HL-60/S4 (cell line): ENCODE data around the gene OSER1.

Experiments
- in situ Hi-C: fragments of 300-500 bp; cut with MboI; formaldehyde crosslinking; loops from 2 replicates; pipeline ENCODE4 v1.14.3; 2022; ENCODE audit warnings: low sequenced_read_pairs

The OSER1 gene

DNA sequence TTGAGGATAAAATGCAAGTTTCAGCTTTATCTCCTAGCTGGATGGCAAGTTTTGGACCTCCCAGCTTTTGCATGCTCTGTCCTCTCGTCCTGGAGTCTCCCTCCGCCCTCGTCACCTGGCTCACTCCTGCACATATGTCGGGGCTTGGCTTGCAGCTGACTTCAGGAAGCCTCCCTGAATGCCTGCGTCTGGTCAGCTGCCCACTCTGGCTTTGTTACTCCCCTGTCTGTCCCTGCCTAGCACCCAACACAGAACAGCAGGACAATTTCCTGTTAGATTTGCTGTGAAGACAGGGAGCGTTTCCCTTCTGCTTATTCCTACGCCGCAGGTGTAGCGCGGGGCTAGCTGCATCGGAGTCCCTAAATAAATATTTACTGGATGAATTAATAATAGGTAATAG lies 29.0 kb downstream of the OSER1 start:
- in situ Hi-C loops = no loop called here

DNA sequence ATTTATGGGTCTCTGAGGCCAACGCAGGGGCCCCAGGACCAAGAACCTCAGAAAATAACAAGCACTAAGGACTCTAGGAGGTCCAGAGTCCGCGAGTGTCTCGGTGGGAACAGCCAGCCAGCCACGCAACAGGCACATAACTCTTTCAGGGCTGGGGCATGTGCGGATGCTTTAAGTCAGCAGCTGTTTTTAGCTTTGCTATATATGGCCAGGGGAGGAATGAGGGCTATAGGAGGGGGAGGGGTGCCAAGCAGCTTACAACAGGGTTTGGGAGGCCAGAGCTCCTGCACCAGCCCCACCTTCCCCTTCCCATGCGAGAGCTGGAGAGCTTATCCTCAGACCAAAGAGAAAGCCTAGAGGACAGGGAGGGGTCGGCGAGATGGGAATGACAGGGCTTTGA lies 29.8 kb downstream of the OSER1 start:
- in situ Hi-C loops = no loop called here

DNA sequence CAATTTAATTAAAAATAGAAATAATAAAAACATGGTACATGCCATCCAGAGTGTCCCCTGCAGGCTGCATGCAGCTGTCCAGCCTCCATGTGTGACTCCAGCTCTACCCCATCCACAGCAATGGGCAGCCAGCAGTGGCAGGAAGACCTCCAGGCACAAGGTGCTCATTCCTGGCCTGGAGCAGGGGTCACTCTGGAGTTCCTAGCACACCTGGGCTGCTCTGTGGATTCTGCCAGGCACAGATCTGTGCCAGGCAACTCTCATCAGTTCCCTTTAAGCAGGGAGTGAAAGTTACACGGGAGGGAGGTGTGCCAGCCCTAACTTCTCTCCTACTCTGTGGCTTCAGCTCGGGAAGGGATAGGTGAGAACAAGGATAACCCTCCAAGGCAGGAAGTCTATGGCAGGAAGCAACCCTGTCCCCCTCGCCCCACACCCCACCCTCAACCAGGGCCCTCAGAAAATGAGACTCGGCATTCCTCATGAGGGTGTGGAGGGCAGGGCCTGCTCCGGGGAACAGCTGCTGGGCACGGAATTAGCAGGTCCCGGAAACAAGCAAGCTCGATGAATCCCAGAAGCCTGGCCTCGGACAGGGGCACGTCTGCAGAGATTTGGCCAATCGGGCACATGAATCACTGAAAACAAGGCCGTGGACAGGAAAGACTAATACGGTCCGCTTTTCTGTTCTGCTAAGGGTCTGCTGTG lies 33.6 kb downstream of the OSER1 start:
- in situ Hi-C loops = no loop called here

DNA sequence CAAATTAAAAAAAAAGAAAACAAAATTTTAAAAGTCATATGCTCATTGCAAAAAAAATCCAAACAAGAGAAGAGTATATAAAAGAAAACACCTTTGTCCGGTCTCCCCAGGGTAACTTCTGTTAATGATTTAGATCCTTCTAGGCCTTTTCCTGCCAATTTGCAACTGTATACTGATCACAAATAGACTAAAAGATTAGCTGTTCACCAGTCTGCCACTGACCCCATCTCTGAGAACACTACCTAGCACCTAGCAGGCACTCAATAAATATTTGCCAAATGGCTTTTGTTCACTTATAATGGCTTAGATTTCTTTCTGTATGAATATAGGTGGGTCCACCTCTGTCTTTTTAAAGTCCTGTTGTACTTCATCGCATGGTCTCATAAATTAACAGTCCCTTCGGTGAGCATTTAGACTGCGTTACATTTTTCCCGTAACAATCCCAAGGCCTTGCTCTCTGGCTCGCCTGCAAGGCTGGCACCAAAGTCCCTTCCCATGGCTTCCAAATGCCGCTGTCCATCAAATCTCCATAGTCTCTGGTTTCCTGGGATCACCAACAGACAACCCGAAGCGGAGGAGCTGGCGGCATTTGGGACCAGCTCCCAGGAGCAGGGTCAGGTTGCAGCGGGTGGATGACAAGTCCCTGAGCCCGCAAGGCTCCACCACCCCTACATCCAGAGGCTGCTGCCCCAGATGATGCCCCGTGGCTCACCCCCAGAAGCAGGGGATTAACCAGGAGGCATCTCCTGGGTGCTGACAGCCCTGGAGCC lies 35.4 kb downstream of the OSER1 start:
- in situ Hi-C loops = no loop called here

DNA sequence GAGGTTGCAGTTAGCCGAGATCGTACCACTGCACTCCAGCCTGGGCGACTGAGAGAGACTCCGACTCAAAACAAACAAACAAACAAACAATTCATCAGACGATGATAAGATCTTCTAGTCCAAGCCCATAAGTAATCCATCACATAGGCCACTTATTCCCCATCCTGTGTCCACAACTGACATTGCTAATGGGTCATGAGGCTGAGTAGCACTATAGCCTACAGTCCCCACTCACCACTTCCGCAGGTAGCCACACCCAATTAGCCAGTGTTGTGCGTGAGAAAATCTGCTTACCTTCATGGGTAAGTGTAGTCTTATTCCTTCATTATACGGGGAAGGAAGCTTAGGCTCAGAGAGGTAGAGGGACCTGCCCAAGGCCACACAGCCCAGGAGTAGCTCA lies 36.7 kb downstream of the OSER1 start:
- in situ Hi-C loops = no loop called here

DNA sequence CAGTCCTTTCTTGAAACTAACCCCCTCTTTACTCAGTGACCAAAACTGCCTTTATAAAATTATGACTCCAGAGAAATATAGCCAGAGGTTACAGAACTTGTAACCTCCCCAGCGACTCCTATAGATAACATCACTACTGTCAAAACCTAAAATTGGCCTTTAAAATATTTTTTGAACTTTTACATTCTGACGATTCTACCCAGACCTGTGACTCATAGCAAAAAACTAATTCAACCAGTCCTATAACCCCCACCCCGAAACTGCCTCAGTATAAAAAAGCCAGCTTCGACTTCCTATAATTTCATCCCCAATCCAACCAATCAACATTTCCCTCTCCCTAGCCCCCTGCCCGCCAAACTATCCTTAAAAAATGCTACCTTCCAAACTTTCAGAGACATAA lies 37.5 kb downstream of the OSER1 start:
- in situ Hi-C loops = no loop called here

DNA sequence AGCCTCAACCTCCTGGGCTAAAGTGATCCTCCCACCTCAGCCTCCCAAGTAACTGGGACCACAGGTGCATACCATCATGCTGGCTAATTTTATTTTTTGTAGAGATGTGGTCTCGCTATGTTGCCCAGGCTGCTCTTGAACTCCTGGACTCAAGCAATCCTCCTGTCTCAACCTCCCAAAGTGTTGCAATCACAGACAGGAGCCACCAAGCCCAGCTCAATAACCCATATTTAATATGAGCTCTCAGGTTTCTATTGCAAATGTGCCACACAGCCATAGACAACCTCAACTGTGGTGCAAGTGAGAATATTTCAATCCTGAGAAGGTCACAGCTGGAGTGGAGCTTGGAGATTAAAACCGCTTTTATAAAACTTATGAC lies 38.0 kb downstream of the OSER1 start:
- in situ Hi-C loops = no loop called here

DNA sequence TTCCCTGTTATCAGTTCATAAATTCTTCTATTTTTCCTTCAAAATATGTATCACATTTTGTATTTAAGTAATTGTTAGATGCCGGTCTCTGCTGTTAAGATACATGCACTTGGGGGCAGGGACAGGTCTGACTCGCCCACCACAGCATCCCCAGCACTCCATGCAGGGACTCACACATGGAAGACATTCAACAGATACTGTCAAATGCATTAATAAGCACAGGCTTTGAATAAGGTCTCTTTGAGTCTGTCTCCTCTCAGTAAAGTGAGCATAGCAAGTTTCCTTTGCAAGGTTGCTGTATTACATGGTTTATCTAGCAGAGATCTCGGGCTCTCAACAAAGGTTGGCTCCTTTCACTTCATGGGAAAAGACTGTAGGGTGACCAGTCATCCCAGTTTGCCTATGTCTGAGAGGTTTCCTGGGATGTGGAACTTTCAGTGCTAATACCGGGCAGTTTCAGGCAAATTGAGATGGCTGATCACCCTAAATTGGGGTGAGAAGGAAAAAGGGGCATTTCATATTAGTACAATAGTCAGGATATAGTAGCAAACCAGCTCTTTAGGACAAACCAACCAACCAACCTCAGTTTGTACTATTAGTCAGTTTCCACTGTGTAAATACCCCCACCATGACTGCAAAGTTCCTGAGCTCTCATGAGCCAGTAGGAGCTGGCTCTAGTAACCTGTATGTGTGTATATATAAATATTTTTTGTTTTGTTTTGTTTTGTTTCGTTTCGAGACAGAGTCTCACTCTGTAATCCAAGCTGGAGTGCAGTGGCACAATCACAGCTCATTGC lies 38.6 kb downstream of the OSER1 start:
- in situ Hi-C loops = no loop called here

DNA sequence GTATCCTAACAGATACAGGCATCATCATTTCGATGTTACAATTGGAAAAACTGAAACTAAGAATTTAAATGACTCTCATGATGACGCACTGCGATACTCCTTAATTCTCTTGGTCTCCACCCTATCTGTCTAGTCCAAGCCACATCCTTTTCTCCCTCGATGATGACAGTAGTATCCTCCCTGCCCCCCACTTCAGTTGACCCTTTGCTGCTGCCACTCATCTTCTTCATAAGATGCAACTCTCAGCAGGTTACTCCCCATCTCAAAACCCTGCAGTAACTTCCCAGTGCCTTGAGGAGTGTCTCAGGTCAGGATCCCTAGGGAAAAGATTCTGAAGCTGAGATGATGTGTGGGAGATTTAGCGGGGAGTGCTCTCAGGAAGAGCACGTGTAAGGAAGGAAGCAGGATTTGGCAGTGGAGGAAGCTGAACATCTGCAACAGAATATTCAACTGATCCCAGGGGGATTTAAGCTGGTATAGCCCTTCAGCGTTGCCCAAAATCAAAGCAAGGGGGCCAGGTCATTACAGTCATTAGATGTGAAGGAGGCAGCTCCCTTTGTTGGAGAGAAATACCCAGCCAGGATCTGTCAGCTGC lies 39.7 kb downstream of the OSER1 start:
- in situ Hi-C loops = no loop called here

DNA sequence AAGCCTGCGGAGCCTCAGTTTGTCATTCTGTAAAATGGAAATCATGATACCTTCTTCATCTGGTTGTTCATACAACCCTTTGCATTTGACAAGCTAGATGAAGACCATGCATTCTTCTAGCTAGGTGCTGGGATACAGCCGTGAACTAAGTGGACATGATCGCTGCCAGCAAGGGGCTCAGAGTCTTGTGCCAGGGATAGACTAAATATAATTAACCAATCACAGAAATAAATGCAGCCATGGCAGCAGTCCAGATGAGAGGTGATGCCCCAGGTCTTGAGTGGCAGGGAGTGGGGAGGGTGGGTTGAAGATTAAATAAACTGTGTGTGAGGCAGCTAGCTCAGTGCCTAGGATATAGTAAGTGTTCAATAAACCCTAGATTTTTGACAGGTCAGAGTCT lies 42.8 kb downstream of the OSER1 start:
- in situ Hi-C loops = no loop called here

DNA sequence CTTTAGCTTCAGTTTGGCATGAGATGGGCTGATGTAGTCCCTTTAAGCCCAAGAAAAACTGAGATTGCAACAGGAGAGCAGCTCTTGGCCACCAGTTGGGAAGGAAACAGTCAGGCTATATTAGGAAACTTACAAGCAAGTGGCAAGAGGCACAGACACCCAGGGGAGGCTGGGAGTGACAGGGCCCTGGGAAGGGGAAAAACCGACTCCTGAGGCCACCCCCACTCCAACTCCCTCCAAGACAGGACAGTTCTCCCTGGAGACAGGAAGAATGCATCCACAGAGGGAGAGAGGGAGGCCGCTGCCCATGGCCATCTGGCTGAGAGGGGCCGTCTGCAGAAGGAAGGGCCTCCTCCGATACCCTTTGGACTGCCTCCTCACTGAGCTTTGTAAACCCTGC lies 44.1 kb downstream of the OSER1 start:
- in situ Hi-C loops = no loop called here

DNA sequence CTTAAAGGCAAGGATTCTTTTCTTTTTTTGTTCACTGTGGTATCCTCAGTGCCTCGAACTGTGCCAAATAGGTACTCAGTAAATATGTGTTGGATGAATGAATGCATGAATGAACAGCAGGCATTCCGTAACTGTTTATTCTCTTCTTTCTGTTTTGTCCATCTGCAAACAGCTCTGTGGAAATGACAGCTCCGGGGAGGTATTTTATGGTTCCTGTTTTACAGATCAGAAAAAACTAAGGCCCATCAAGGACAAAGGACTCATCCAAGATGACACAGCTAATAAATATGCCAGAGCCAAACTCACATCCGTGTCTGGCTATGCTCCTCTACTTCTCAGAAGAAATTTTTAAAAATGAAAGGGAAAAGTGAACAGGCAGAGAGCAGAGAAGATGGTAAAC lies 44.6 kb downstream of the OSER1 start:
- in situ Hi-C loops = no loop called here

DNA sequence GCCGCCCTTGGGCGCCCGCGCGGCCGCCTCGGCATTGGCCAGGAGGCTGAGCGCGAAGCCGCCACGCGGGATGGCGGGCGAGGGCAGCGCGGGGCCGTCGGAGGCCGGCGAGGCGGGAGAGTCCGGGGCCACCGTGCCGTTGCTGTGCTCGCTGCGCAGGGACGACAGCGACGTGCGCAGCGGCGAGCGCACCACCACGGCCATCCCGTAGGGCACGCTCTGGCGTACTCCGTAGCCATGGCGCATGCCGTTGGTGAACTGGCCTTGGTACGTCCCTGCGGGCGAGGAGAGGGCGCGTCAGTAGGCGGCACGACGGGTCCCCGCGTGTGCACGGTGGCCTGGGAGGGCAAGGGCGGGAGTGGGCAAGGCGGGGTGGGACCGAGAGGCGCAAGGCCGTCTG lies 50.4 kb downstream of the OSER1 start:
- in situ Hi-C loops = no loop called here

DNA sequence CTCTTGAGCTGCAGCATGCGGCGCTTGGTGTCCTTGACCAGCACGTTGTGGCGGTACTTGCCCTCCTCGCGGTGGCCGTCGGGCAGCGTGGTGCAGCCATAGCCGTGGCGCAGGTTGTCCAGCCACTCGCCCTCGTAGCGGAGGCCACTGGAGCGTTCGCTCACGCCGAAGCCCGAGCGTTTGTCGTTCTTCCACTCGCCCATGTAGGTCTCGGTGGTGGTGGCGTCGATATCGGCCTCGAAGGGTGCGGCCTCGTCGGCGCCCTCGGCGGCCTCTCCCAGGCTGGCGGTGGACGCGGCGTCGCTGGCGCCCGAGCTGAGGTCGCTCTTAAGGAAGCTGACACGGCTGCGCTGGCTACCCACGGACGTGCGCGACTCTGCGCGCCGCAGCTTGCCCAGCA lies 50.9 kb downstream of the OSER1 start:
- in situ Hi-C loops = no loop called here

DNA sequence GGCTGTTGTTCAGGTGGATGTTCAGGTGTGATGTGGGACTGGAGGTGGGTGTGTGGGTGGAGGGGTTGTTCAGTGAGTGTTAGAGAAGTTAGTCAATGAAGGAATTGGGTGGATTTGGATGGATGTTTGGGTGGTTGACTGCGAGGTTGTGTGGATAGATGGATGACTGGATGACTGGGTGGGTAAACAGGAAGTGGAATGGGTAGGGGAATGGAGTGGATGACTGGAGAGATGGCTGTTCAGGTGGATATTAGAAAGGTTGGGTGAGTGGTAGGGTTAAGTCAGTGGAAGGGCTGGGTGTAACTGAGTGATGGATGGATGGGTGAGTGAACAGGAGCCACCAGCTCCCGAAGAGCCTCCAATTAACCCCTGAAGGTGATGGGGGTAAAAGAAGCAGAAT lies 51.4 kb downstream of the OSER1 start:
- in situ Hi-C loops = no loop called here

DNA sequence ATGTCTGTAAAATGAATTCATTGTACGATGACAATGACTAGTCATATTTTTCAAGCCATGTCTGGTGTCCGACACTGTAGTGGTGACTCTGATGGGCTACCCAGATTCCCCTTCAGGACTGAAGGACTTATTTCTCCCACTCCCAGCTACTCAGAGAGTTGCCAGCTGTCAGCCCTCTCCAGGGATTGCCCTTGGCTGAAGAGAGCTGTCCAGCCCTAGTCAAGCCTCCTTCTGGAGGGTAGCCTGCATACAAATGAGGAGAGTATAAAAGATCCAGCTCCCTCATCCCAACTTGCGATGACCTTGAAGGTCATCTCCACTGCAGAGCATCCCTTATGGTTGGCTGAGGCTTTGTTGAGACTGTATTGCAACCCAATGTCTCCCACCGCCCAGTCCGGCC lies 53.5 kb downstream of the OSER1 start:
- in situ Hi-C loops = no loop called here

DNA sequence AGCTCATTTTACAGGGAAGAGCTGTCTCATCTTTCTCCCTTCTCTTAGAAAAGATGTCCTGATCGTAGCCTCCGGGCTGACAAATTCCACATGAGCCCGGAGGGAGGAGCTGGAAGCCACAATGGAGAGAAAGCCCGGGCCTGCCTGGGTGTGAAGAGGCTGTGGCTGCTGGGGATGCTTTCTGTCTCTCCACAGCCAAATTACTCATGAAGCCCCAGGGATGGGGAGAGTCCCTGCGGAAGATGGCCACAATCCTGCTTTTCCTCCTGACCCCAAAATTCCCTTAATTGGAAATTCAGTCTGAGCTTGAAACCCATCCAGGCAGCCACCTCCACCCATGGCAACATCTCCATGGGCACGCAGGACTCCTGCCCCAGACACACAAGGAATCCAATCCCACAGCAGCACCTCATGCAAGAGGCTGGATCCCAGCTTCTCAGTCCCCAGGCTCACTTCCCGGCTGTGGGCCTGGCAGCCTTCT lies 56.0 kb downstream of the OSER1 start:
- in situ Hi-C loops = no loop called here

DNA sequence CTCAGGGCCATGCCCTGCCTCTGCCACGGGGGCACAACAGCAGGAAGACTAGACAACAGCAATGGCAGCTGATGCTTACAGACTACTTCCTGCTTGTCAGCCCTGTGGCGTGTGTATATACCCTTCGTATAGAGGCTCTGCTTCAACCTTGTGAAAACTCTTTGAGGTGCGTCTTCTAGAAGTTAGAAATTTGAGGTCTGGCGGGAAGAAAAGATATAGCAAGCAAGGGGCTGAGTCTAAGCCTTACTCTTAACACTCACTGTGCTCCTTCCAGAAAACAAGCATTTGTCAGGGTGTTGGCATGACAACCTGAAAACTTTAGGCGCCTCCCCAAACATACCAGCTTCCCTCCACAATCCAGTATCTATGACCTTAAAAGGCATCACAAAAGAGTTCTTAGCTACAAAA lies 56.9 kb downstream of the OSER1 start:
- in situ Hi-C loops = no loop called here

DNA sequence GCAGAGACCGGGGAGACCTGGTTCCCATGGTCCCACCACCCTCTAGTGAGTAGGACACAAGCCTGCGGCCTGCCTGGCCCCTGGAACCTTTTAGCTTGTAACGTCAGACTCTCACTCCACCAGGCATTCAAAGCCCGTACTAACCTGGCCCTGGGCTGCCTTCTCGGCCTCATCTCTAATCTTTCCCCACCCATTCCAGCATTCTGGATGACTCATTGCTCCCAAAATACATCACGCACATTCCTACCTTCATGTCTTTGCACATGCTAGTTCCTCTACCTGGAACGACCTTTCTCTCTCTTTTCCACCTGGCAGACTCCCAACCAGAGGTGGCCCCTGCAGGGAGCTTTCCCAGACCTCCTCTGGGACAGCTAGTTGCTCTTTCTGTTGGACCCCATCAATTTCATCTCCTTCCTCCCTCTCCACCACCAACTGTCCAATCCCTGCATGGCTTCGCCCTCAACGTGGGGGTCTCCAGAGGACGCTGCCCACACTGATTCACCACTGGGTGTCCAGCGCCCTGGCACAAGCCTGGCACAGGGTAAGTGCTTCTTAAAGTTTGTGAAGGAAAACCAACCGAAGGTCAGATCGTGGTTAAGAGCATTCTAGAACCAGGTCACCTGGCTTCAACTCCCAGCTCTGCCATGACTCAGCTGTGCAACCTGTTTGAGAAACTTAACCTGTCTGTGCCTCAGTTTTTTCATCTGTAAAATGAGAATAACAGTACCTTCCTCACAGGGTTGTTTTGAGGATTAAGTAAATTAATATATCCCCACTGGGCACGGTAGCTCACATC lies 58.8 kb downstream of the OSER1 start:
- in situ Hi-C loops = no loop called here

DNA sequence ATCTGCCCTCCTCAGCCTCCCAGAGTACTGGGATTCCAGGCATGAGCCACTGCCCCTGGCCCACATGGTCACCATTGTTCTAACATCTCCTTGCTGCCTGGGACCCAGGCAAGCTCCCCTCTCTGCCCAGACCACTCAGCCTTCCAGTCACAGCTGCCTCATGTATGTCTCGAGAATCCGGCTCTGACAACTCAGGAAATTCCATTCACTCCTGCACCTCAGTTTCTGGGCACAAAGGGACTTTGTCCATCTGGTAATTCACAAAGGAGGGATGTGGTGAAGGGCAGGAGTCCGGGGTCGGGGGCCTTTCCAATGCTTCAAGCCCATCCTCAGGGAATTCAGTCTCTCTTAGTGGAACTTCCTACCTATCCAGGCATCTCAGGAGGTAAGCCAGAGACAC lies 64.3 kb downstream of the OSER1 start:
- in situ Hi-C loops = no loop called here
